HCT116 (cell line): Measurements from ENCODE around the gene LPAR3. TPM values are rescaled to one million over a fixed set of nuclear protein-coding genes. Genes with fewer than 3 reads are reported as not detected.

Experiments
- ATAC-seq: fragments of 200-7000 bp; cut with Tn5 transposase; 2 replicates; pipeline ENCODE4 v1.9.1; 2020; ENCODE audit warnings: mild to moderate bottlenecking, moderate library complexity
- BruUV-seq: library from RNA; stranded (reverse); fragments of 400-500 nt; replicated peaks from 2 replicates; lab custom pipeline; 2021; lab: Mats Ljungman, UMichigan
- CTCF ChIA-PET: fragments of 300-600 bp; sonication (Branson Sonifier 250); formaldehyde crosslinking; loops from one replicate; lab custom pipeline; 2021; ENCODE audit warnings: antibody characterized with exemption; lab: Charles Lee
- POLR2A ChIA-PET: fragments of 300-600, 350-600 bp; sonication (Branson Sonifier 250); formaldehyde crosslinking; loops from one replicate; lab custom pipeline; 2021; ENCODE audit warnings: antibody characterized with exemption; lab: Charles Lee
- RAD21 ChIA-PET, 2 experiments: fragments of 300-600 bp; sonication (Branson Sonifier 250); formaldehyde crosslinking; loops; one replicate each; lab custom pipeline; 2023; ENCODE audit warnings: low total read pairs in 2 of 2; ENCODE audit not compliant: uncharacterized antibody in 2 of 2, unreplicated experiment in 2 of 2, low non-redundant PET in 1 of 2; lab: Charles Lee
- DNase-seq: peaks from one replicate; pipeline ENCODE4 v3.0.0-alpha.2; 2010; ENCODE audit warnings: low read depth, low spot score
- H2AFZ ChIP-seq: fragments of 200-600 bp; shearing (Covaris generic), sonication (generic); 2 replicates; pipeline ENCODE4 v1.6.1; 2017; ENCODE audit warnings: low read depth, mixed run types, mixed read lengths, antibody characterized with exemption, low read length; ENCODE audit not compliant: poor library complexity, severe bottlenecking
- H3K27ac ChIP-seq: 2 replicates; pipeline ENCODE4 v1.5.1; 2012; ENCODE audit warnings: low read depth, low read length
- H3K27me3 ChIP-seq: fragments of 200-600 bp; sonication (generic); 2 replicates; pipeline ENCODE4 v1.6.1; 2016; ENCODE audit warnings: mixed run types, low read length, mixed read lengths; ENCODE audit not compliant: insufficient read depth
- H3K36me3 ChIP-seq, 2 experiments: fragments of 200-500 bp in 1 of 2; fragments of 200-600 bp in 1 of 2; sonication (Bioruptor generic) in 1 of 2; sonication (generic) in 1 of 2; 2 replicates each; pipeline versions ENCODE4 v1.5.1 to v1.6.1; 2014 to 2016; ENCODE audit warnings: low read length in 2 of 2, inconsistent platforms in 1 of 2, mixed read lengths in 1 of 2, mixed run types in 1 of 2; ENCODE audit not compliant: insufficient read depth in 2 of 2, control insufficient read depth in 1 of 2
- H3K4me1 ChIP-seq, 2 experiments: fragments of 200-600 bp in 1 of 2; sonication (generic) in 1 of 2; 2 replicates each; pipeline versions ENCODE4 v1.5.1 to v1.6.1; 2012 to 2017; ENCODE audit warnings: low read length in 2 of 2, inconsistent platforms in 1 of 2, mild to moderate bottlenecking in 1 of 2, mixed read lengths in 1 of 2, mixed run types in 1 of 2, moderate library complexity in 1 of 2; ENCODE audit not compliant: insufficient read depth in 2 of 2, control insufficient read depth in 1 of 2
- H3K4me2 ChIP-seq: fragments of 200-600 bp; sonication (generic); 2 replicates; pipeline ENCODE4 v1.6.1; 2017; ENCODE audit warnings: mixed run types, low read length, mixed read lengths
- H3K4me3 ChIP-seq, 2 experiments: fragments of 200-600 bp in 1 of 2; sonication (generic) in 1 of 2; replicated peaks in 1 of 2; 2 replicates each; pipeline ENCODE4 v1.5.1; 2011 to 2016; ENCODE audit warnings: low read length in 2 of 2, control low read depth in 1 of 2, low read depth in 1 of 2, mild to moderate bottlenecking in 1 of 2, mixed read lengths in 1 of 2, mixed run types in 1 of 2
- H3K79me2 ChIP-seq: fragments of 200-600 bp; sonication (generic); 2 replicates; pipeline ENCODE4 v1.6.1; 2017; ENCODE audit warnings: mild to moderate bottlenecking, mixed run types, low read length, moderate library complexity, mixed read lengths; ENCODE audit not compliant: insufficient read depth
- H3K9ac ChIP-seq: fragments of 200-600 bp; sonication (generic); 2 replicates; pipeline ENCODE4 v1.6.1; 2016; ENCODE audit warnings: low read length, mixed read lengths
- H3K9me2 ChIP-seq: fragments of 200-600 bp; sonication (generic), shearing (Covaris generic); 2 replicates; pipeline ENCODE4 v1.6.1; 2017; ENCODE audit warnings: mixed run types, mild to moderate bottlenecking, moderate library complexity; ENCODE audit not compliant: insufficient read depth
- H3K9me3 ChIP-seq, 2 experiments: fragments of 200-500 bp in 1 of 2; fragments of 200-600 bp in 1 of 2; sonication (Bioruptor generic) in 1 of 2; sonication (generic) in 1 of 2; 2 replicates each; pipeline ENCODE4 v1.6.1; 2014 to 2017; ENCODE audit warnings: low read length in 2 of 2, mixed read lengths in 2 of 2, inconsistent platforms in 1 of 2, low read depth in 1 of 2, mild to moderate bottlenecking in 1 of 2, mixed run types in 1 of 2, moderate library complexity in 1 of 2; ENCODE audit not compliant: control insufficient read depth in 1 of 2, insufficient read depth in 1 of 2
- H4K20me1 ChIP-seq: fragments of 200-600 bp; sonication (generic), shearing (Covaris generic); 2 replicates; pipeline ENCODE4 v1.6.1; 2017; ENCODE audit warnings: mixed run types, mild to moderate bottlenecking, moderate library complexity; ENCODE audit not compliant: insufficient read depth
- ATF3 ChIP-seq: IDR thresholded peaks from 2 replicates; pipeline ENCODE4 v1.6.1; 2012
- EZH2 ChIP-seq: fragments of 200-600 bp; sonication (generic); IDR thresholded peaks from 2 replicates; pipeline ENCODE4 v1.6.1; 2017; ENCODE audit warnings: antibody characterized with exemption, mixed run types
- EZH2phosphoT487 ChIP-seq: fragments of 200-600 bp; IDR thresholded peaks from 2 replicates; pipeline ENCODE4 v1.6.1; 2018; ENCODE audit warnings: antibody characterized with exemption, borderline replicate concordance
- FOSL1 ChIP-seq: IDR thresholded peaks from 2 replicates; pipeline ENCODE4 v1.6.1; 2012; ENCODE audit warnings: low read depth
- JUND ChIP-seq: IDR thresholded peaks from 2 replicates; pipeline ENCODE4 v1.6.1; 2012
- MAX ChIP-seq: IDR thresholded peaks from 2 replicates; pipeline ENCODE4 v1.6.1; 2012
- POLR2A ChIP-seq: IDR thresholded peaks from 2 replicates; pipeline ENCODE4 v1.7.0; 2011; ENCODE audit warnings: borderline replicate concordance; ENCODE audit not compliant: insufficient read depth, insufficient read length; ENCODE audit errors: extremely low read depth
- POLR2AphosphoS5 ChIP-seq: IDR thresholded peaks from 2 replicates; pipeline ENCODE4 v1.6.1; 2011; ENCODE audit warnings: mild to moderate bottlenecking, low read depth, low read length, moderate library complexity
- REST ChIP-seq: IDR thresholded peaks from 2 replicates; pipeline ENCODE4 v1.6.1; 2012; ENCODE audit warnings: low read depth
- SP1 ChIP-seq: IDR thresholded peaks from 2 replicates; pipeline ENCODE4 v1.6.1; 2012; ENCODE audit warnings: low read depth
- SRF ChIP-seq: IDR thresholded peaks from 2 replicates; pipeline ENCODE4 v1.6.1; 2012; ENCODE audit warnings: low read depth
- YY1 ChIP-seq: IDR thresholded peaks from 2 replicates; pipeline ENCODE4 v1.6.1; 2011; ENCODE audit warnings: low read length, low read depth, moderate library complexity, mild to moderate bottlenecking; ENCODE audit not compliant: insufficient replicate concordance; ENCODE audit errors: extremely low read depth
- ZBTB33 ChIP-seq: IDR thresholded peaks from 2 replicates; pipeline ENCODE4 v1.6.1; 2011; ENCODE audit warnings: mild to moderate bottlenecking, low read length, moderate library complexity; ENCODE audit not compliant: insufficient replicate concordance; ENCODE audit errors: extremely low read depth
- ZFX ChIP-seq: fragments of 450-650 bp; IDR thresholded peaks from 2 replicates; pipeline ENCODE4 v1.6.1; 2017
- ZNF274 ChIP-seq: fragments of 200-500 bp; sonication (Bioruptor generic); IDR thresholded peaks from 2 replicates; pipeline ENCODE4 v1.6.1; 2014; ENCODE audit warnings: mild to moderate bottlenecking, low read depth, low read length, inconsistent platforms
- intact Hi-C: fragments of 100-400 bp; cut with micrococcal nuclease; formaldehyde crosslinking; loops from 2 replicates; pipeline ENCODE4 v1.10.0; 2022
- total RNA-seq: library from RNA; stranded (reverse); gene quantifications from one replicate; pipeline ENCODE4 v1.2.1, GENCODE V29; 2021; ENCODE audit not compliant: unreplicated experiment

Gene LPAR3
- total RNA-seq, 1 experiment from 2014 or later, result 27.2 TPM

- TF ChIP-seq FOSL1, result no peak
- no peak for TF ChIP-seq REST
- no peak for TF ChIP-seq ZFX
- no peaks in the 10 kb centered on the region for H3K79me2 ChIP-seq
- H3K4me3 ChIP-seq, result no peak overlapping the region
- ChIA-PET POLR2A (no interaction called here), CTCF (no interaction called here), RAD21 (no interaction called here)
- no peaks in the 10 kb centered on the region for H3K36me3 ChIP-seq
- H3K9me2 ChIP-seq, result no peaks in the 10 kb centered on the region
- H3K9me3 ChIP-seq, result no peaks in the 10 kb centered on the region
- ATAC-seq (no peak), DNase-seq (no peak)
- H3K27ac ChIP-seq, result no peak overlapping the region
- no TSS peak for BruUV-seq
- no peaks in the 10 kb centered on the region for H3K27me3 ChIP-seq
- intact Hi-C loops, result loop anchor here (5.0 kb wide), 3 partner anchors 332 to 867 kb away; partner anchors contain the start of gene PRKACB
- no peaks in the 10 kb centered on the region for H3K4me1 ChIP-seq
- H2AFZ ChIP-seq, result no peak overlapping the region
- H3K9ac ChIP-seq, result no peak overlapping the region
- no peak overlapping the region for H3K4me2 ChIP-seq
- no peaks in the 10 kb centered on the region for H4K20me1 ChIP-seq
Measured at GRCh38 chr1:84773933-84774497, 119.0 kb downstream of the LPAR3 start.

- ChIA-PET RAD21 (no interaction called here), POLR2A (no interaction called here)
- no peak for ATAC-seq
- no peak for TF ChIP-seq JUND
- no peak for TF ChIP-seq MAX
- TF ChIP-seq POLR2A, result no peak
- TF ChIP-seq SP1, result no peak
- no peak for TF ChIP-seq ZBTB33
- TF ChIP-seq YY1, result no peak
- TF ChIP-seq EZH2, result no peak
- no peak for TF ChIP-seq ZNF274
- TF ChIP-seq SRF, result no peak
- no peak for TF ChIP-seq EZH2phosphoT487
- no peak for TF ChIP-seq POLR2AphosphoS5
- TF ChIP-seq ATF3, result no peak
- TF ChIP-seq ZFX, result no peak
- TF ChIP-seq FOSL1, result no peak
Measured at GRCh38 chr1:84773195-84773594, 119.8 kb downstream of the LPAR3 start.

More at GRCh38 chr1:84773195-84773594, 119.8 kb downstream of the LPAR3 start:
- Histone ChIP-seq H2AFZ (no peak overlapping the region), H3K4me3 (no peak overlapping the region), H3K4me1 (no peaks in the 10 kb centered on the region), H3K9me3 (no peaks in the 10 kb centered on the region), H3K79me2 (no peaks in the 10 kb centered on the region), H3K27me3 (no peaks in the 10 kb centered on the region), H3K36me3 (no peaks in the 10 kb centered on the region), H3K4me2 (no peak overlapping the region), H3K27ac (no peak overlapping the region), H3K9me2 (no peaks in the 10 kb centered on the region; the same call in 1 of the 2 replicates), H3K9ac (no peak overlapping the region), H4K20me1 (no peaks in the 10 kb centered on the region)
- intact Hi-C loops, result loop anchor here (5.0 kb wide), 3 partner anchors 331 to 866 kb away; partner anchors contain the start of gene PRKACB
- CTCF ChIA-PET, result interaction anchor here (2.1 kb wide), 1 partner anchor 154 kb away, joined by 5 read pairs; no protein-coding TSS in a partner anchor
- no TSS peak for BruUV-seq
- no peak for DNase-seq
